ENCODE results near the gene EPHB6.

EPHB6 gene

DNA sequence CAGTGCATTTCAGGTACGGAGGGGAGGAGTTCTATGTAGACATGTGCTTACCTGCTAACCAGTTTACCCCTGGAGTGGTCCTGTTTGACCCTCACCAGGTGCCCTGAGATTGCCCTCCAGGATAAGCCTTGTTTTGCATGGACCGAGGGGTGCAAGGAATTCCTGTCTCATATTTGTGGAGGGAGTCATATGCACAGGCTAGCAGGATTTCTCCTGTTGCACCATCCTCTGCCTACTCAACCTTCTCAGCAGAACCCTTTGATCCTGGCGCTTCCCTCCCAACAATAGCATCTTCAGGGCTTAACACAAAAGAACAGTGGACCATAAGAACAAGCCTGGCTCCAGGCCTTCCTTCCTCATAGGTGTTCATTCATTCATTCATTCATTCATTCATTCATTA, 23.4 kb downstream of the EPHB6 start:
- no peak for DNase-seq

DNA sequence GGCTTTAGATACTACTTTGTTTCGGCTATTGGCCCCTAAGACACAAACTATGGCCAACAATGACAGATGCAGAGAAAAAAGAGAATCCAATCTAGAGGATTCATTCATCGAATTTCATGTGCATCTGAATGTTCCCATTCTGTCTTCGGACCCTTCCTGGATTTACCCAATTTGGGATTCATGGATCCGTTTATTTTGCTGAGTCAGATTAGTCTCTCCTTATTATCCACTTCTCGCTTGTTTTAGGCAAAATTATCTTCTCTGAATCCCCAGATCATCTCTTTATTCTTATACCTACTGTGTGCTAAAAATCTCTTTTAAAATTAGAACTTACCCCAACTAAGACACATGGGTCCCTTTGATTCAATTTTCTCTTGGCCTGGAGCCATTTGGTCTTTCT, 24.2 kb downstream of the EPHB6 start:
- no peak for DNase-seq

DNA sequence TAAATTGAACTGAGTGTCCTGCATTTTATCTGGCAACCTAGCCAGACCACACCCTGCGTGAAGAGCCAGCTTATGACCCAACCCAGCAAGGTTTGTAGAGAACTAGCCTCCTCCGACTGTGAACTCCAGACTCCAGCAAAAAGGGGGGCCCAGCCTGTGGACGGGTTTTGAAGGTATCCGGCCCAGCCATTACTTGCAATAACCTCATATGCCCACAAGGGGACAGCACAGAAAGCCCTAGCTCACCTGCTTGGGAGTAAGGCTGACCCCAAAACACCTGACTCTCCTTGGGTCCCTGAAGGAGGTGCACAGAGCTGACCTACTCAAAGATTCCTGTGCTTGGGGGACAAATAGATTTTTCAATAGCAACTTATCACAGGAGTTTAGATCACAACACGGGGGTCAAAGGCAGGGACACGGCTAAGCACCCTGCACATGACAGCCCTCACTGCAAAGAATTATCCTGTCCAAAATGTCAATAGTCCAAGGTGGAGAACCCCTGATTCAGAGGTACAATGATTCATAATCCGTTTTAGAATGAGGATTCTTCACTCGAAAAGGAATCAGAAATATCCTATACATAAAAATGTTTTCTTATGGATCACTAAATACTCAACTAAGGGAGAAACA, 26.1 kb downstream of the EPHB6 start:
- DNase-seq: no peak

DNA sequence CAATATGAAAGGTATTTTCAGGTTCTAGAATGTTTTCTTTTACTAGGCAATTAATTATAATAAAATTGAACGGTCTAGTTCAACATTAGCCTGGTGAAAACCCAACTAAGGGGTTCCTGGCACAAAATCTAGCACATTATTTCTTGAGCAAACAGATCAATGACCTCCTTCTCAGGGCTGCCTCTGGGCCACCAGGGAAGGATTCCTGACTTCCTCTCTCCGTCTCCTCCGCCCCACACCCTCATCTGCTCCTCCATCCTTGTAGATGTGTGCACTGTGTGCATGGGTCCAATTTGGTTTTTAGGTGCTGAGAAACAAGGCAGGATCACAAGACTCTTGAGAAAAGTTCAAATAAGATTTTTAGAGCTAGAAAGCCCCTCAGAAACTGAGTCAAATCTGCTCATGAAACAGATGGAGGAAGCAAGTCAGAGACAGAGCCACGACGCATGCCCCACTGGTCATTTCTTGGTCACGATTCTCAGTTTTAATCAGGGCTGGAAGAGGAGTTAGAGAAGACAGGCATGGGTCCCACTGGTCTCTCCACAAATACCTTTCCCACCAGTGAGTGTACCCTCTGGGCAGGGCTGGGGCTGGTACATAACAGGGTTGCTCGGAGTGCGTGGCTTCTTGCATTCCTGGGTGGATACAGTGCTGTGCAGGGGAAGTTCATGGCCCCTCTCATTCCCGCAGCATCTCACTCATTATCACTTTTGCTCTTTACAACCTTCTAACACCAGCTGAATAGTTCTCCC, 26.9 kb downstream of the EPHB6 start:
- DNase-seq: no peak

DNA sequence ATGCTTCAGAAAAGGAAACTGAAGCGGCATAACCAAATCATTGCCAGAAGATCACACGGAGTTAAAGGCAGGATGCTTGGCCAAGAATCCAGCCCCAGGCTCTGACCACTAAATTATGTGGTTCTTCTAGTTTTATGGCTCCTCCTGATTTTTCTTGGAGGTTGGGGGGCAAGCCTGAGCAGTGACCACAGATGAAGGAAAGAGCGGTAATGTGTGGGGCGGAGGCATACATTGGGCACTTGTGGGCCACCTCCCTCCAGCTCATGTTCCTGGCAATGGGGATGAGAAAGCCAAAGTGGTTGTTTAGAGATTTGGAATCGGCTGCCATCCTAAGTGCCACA, 27.4 kb downstream of the EPHB6 start:
- DNase-seq: no peak

DNA sequence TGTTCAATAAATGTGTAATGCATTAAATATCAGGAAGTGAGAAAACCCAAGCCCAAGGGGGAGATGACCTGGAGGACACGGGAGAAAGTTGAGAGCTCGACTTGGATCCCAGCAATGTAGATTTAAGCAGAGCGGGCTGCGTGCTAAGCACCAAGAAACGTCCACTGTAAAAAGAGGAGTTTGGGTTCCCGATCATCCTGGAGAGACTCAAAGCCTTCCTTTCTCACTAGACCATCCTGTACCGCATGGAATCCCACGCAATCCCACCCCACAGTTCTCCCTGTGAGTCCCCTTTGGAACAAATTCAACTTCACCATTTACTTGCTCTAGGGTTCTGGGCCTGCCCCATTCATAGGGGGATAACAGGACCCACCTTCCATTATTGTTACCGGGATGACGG, 28.3 kb downstream of the EPHB6 start:
- DNase-seq: no peak

DNA sequence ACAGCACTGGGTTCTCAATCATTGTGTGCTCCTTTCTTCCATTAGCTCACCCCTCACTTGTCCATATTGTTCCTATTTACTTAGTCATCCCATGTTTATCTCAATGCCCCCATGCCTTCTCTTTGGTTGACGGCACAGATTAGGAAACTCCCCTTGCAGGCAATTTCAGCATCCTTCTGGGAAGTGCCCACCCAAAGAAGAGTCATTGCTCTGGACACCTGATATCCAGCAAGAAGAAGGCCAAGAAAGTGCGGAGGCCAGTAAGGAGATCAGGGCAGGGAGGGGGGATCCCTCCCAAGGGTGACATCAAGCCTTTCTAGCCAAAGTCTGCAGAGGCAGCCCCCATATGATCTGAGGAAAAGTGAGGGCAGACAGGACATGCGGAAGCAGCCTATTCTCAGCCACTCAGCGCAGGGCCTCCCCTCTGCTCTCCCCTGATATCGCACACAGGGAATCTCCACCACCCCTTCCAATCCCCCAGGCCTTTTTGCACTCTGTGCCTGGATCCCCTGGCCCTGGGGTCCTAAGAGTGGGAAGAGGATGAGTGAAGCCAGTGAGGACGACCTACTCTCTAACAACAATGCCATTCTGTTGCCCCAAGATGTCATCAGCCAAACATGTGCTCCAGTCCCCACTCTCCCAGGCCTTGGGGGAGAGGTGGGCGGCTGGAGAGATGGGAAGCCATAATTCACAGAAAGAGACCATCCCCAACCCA, 28.9 kb downstream of the EPHB6 start:
- DNase-seq: no peak

DNA sequence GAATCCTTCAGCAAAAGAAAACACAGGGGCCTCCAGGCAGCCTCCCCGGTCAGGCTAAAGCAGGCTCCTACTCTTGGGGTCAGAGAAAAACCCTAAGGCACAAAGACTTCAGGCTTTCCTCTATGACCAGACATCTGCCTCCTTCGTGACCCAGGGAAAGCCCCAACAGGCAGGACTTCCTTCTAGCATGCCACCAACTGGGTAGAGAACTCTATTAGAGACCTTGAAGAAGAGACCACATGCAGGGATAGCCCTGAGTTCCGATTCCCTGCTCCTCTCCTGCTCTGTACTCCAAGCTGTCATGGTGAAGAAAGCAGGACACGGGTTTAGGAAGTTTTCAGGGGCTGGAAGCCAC, 29.4 kb downstream of the EPHB6 start:
- DNase-seq: no peak

DNA sequence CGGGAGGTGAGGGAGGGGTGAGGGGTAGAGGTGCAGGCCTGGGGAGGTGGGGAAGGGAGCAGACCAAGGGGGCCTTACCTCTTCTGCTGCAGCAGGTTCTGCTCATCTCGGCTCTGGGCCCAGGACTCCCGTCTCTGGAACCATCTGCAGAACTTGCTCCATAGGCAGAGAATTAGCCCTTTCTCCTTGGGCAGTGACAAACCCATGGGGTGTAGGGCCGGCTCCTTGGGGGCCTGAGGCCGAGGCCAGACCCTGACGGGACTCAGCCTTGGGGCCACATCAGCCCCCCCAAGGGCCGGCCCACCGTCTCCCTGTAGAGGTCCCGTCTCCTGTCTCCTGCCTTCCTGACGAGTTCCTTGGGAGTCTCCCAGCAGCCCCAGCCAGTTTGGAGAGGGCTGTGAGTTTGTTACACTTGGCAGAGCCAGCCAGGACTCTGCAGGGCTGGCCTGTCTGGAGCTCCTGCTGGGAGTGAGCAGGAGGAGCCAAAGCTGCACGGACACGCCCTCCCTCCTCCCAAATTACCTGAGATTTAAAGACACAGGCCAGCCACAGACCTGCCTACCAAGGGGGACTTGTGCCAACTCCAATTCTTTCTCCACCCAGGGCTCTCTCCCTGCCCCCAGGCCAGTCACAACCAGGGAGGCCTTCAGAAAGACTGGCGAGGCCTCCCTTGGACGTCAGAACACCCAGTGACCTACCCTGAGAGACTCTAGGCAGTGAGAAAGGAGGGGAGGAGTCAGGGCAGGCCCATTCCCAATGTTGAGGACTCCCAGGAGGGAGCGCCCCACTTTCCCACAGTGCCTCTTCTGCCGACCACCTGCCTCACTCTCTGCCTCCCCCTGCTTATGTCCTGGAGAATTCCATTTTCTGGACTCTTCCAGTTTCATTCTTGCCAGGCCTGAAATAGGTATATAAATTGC, 30.7 kb downstream of the EPHB6 start, which contains the start of gene TRPV6:
Gene TRPV6 (minus strand): TSS at position 435 of the 920 bp plus-strand sequence.
- DNase-seq: no peak

DNA sequence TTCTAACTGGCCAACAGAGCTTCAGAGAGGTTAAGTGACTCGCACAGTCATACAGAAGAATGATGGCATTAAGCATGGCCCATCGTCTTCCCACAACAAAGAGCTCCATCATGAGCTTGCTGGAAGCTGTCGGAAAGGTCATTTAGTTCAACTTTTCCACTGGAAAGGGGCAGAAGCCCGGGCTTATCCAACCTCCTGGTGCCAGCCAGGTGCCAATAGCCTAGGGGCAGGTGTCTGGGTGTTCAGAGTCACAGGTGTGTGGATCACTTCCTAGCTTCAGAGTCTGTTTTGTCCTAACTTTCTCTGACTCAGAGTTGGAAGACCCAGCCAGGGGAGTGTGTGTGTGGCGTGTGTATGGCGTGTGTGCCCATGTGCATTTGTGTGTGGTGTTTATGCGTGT, 32.0 kb downstream of the EPHB6 start:
- no peak for DNase-seq

DNA sequence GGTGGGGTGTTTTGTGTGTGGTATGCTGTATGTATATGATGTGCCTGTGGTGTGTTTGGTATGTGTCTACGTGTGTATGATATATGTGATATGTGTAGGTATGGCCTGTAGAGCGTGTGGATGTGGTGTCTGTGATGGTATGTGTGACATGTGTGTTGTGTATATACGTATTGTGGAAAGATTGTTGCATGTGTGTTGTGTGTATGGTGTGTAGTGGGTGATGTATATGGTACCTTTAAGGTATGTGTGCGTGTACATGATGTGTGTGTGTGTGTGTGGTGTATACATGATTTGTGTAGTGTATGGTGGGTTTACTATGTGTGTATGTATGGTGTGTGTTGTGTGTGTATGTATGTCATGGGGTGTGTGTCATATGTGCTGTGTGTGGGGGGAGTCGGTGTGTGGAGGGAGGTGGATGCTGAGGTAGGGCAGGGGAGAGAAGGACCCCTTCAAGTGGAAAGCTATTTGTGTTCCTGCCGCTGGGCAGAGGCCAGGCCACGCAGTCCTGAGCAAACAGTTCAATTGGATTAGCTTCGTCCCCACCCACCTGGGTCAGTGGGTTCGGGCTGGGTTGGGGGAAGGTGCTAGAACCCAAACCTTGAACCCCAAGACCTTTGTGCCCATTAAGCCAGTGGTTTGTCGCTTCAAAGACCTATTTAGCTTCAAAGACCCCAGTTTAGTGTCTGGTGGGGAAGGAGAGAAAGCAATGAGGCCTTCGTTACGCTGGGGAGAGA, 32.6 kb downstream of the EPHB6 start:
- DNase-seq: no peak

DNA sequence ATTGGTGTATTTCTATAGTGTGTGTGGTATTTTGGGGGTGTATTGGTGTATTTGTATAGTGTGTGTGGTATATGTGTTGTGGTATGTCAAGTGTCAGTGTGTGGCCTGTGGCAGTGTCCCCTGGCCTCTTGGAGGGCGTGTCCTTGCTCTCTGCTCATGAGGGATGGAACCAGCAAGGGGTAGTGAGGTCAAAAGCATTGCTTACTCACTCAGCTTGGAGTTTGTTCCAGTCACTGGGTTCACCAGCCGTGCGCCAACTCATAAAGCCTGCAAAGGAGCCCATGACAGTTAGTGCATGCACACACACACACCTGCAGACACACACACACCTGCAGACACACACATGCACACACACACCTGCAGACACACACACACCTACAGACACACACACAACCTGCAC, 34.9 kb downstream of the EPHB6 start:
- no peak for DNase-seq

DNA sequence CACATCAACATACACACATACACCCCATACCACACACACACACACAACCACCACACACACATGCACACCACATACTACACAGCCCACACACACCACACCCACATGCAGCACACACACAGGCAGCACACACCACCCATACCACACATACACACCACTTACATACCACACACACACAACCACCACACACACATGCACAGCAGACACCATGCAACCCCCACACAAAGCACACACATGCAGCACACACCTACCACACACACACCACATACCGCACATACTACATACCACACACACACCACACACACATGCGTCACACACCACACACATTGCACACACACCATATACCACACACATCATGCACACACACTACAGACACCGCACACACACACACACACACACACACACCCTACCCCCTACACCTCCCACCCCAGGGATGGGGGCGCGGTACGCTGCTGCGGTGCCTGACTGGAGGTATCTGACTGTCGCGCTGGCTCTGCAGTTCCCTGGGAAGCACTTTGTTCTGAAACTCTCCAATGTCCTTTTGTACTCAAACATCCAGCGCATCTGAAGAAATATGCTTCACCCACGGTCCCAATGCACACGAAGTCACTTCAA, 36.1 kb downstream of the EPHB6 start:
- no peak for DNase-seq

DNA sequence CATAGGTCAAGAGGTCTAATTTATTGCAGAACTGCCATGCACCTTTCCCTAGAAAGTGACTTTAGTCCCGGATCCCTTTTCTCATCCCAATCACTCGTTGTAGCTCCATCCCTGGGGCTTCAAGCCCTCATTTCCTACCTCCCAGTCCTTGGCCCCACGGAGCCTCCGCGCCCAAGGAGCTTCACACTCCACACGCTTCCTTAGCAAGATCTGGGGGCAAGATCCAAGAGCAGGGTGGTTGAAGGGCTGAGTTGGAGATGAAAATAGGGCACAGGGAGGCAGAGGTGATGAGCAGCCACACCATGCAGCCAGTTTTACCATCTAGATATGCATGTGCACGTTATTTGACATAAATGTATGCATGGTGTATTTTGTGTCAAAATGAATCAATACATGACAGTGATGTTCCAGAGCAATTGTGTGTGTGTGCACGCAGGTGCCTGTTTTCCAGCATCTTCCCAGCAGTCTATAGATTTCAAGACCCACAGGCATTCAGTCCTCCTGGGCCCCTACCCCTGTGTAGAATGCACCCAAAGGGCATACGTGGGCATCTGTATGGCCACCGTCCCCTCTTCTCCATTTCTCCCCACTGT, 36.7 kb downstream of the EPHB6 start:
- DNase-seq: no peak

DNA sequence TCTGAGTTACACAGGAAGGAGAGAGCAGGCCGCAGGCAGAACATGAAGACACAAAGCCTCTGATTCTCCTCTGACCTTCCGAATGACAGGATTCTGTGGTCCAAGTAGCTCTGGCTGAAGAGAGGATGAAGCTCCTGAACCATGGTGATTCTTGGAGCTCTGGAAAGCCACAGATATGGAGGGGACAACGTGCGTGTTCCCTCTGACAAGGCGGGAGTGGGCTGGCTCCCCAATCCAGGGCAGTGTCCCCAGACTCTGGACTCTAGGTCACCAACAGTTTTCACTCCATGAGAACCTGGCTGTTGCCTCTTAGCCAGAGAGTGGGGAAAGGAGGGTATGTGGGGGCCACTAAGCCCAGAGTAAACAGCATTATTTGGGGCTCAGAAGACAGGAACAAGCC, 38.1 kb downstream of the EPHB6 start:
- DNase-seq: no peak

DNA sequence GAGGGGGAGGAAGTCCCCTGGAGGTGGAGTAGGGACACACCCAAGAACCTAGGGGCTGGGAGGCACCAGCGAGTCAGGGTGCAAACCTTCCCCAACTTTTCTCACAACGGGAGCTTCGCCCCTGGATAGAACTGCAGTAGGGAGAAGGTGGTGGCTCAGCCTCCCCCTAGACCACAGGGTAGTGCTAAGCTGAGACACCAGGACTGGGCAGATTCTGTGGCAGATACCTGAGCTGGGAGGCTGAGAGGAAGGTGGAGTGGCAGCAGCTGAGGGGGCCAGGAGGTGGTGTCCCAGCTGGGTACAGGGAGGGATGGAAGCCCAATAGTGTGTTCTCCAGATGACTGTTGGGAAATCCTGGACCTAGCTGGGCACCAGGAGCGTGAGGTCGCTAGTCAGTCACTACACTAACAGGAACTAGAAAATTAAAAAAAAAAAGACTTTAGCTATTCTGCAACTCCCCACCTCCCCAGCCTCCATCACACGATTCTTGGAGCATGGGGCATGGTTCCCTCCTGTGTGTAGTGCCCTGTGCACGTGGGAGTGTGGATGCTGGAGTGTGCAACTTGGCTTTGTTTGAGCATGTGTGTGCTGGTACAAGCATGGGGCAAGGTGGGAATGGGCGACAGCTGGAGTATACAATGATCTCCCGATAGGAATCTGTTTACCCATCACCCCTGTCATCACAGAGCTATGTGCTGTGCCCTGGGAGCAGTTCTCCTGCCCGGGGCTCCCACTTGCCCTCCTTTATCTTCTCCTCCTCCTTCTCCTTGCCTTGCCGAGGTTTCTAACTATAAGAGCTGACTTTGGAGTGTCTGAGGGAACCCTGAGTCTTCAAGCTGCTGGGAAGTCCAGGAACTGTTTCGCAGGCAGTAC, 39.5 kb downstream of the EPHB6 start:
- no peak for DNase-seq

DNA sequence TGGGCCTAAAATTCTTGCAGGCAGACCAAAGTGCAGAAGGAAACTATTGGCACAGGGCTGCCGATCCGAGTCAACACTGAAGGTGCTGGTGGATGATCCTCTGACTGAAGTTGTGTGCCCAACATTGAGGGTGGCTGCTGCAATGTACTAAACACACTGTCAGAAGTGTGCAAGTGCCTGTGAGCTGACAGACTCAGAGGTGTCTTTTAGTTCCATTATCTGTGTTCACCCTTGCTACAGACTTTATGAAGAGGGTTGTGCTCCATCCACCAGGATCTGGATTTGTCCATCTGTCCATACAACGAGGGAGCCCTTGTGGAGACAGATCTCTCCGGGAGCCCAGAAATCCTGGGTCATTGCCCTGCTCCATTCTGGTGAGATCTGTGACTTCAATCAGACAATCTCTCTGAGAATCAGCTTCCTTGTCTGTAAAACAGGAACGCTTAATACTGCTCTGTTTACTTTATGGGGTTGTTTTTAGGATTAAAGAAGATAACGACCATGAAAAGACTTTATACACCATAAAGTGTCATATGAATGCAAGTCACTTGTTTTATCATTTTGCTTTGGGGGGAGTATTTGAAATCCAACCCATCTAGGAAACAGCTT, 40.2 kb downstream of the EPHB6 start:
- DNase-seq: no peak

DNA sequence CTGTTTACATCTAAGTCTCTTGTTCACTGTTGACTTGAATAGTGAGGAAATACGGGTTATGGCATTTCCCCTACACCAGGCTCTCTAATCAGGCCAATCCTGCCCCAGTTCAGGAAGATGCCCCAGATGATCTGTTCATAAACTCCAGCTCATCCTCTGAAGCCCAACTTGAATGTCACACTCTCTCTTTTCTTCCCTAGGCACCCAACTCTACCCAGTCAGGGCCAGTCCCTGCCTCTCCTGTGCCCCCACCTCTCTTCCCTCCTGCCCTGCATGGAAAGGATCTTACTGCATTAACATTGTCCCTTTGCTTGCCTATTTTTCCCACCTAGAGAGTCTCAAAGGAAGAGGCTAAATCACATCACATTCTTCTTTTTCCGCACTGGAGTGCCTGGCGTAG, 41.3 kb downstream of the EPHB6 start:
- DNase-seq: no peak

DNA sequence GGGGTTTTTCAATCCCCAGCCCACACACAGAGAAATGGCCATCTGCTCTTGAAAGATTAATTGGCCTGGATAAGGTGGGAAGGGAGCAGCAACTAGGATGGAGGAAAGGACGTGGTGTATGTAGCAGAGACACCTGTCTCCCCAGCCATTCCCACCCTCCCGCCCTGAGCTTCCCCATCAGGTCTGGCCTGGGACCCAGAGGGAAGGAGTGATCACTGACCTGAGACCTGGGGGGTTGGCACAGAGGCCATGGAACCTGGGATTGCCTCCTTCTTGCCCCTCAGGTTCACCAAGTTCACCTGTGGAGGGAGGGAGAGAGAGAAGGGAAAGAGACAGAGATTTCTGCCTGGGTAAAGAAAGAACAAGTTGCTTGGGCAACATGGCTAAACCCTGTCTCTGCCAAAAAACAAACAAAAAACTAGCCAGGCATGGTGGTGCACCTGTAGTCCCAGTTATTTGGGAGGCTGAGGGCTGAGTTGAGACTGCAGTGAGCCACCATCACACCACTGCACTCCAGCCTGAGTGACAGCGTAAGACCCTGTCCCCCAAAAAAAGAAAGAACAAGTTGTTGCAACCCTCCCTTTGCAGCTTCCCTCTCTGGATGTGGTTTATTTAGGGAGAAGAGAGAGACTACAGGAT, 42.0 kb downstream of the EPHB6 start:
- no peak for DNase-seq

DNA sequence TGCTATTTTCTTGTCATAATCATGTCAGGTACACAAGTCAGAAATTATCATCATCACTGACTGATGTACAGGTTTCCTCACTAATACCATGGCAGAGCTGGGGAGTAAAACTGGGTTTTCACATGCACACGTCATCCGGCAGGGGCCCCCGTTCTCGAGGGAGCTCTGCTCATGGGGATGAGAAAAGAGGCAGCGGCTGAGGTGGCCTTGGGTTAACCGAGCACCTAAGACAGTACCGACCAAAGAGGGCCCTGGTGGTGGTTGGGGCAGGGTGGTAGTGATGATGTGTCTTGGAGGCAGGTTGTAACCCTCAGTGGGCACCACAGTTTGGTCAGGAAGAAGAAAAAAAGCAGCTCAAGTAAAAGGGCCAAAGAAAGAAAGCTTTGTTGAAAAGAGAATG, 42.8 kb downstream of the EPHB6 start:
- DNase-seq: no peak

All from HCEC 1CT (cell line).